Heart left ventricle (tissue), 16 donors: ENCODE measurements around the gene TRMT61A. TPM values are rescaled to one million over a fixed set of nuclear protein-coding genes. Genes with fewer than 3 reads are reported as not detected.
A peak's percentile ranks its signal among the peaks of the same experiment; 100 is the strongest.

Experiments
- ATAC-seq, 4 donors: fragments of 200-7000 bp; cut with Tn5 transposase; one replicate each; pipeline ENCODE4 v1.9.1; 2020 to 2022; ENCODE audit warnings: moderate library complexity in 4 of 4, mild to moderate bottlenecking in 3 of 4, moderate number of reproducible peaks in 1 of 4
- DNase-seq, 5 donors: peaks; one replicate each; pipeline ENCODE4 v3.0.0-alpha.2; 2020
- H3K27ac ChIP-seq, 12 donors: fragments of 200-600 bp; sonication (generic) in 4 of 12; one replicate each; pipeline versions ENCODE4 v1.5.0 to v1.8.0; 2016 to 2022; ENCODE audit warnings: mild to moderate bottlenecking in 2 of 12
- H3K27me3 ChIP-seq, 9 donors: fragments of 200-600 bp; sonication (generic) in 2 of 9; one replicate each; pipeline versions ENCODE4 v1.5.1 to v1.8.0; 2016 to 2022; ENCODE audit warnings: mild to moderate bottlenecking in 3 of 9
- H3K36me3 ChIP-seq, 9 donors: fragments of 200-600 bp; sonication (generic) in 2 of 9; one replicate each; pipeline versions ENCODE4 v1.5.0 to v1.8.0; 2018 to 2022; ENCODE audit warnings: mild to moderate bottlenecking in 2 of 9
- H3K4me1 ChIP-seq, 12 donors: fragments of 200-600 bp; sonication (generic) in 4 of 12; one replicate each; pipeline versions ENCODE4 v1.5.0 to v1.8.0; 2016 to 2022; ENCODE audit warnings: mild to moderate bottlenecking in 3 of 12
- H3K4me3 ChIP-seq, 12 donors: fragments of 200-600 bp; sonication (generic) in 4 of 12; one replicate each; pipeline versions ENCODE4 v1.5.0 to v1.8.0; 2017 to 2022; ENCODE audit warnings: mild to moderate bottlenecking in 9 of 12, moderate library complexity in 4 of 12
- H3K9me3 ChIP-seq, 12 donors: fragments of 200-600 bp; sonication (generic) in 4 of 12; one replicate each; pipeline versions ENCODE4 v1.5.0 to v1.8.0; 2016 to 2022; ENCODE audit warnings: mild to moderate bottlenecking in 1 of 12
- POLR2A ChIP-seq, 2 donors: fragments of 450-650 bp; IDR thresholded peaks; one replicate each; pipeline ENCODE4 v1.6.1; 2017; ENCODE audit warnings: antibody characterized with exemption in 2 of 2, mild to moderate bottlenecking in 2 of 2, moderate library complexity in 2 of 2
- WGBS, 4 donors: extraction: QIAGEN DNeasy Blood & Tissue Kit in 2 of 4; methylation state at CpG; one replicate each; pipeline versions ENCODE4 v1.1.5 to v1.1.7; 2013 to 2018; 5-methylcytosine and 5-hydroxymethylcytosine counted together
- intact Hi-C, 10 donors: fragments of 100-400 bp; cut with DNase I; formaldehyde crosslinking; loops; one replicate each; pipeline versions ENCODE4 v1.11.1 to v1.14.2; 2022
- polyA plus RNA-seq, 2 donors: library from polyadenylated mRNA; stranded (reverse); fragments of 200-250 nt; gene quantifications; one replicate each; pipeline ENCODE4 v1.2.3, GENCODE V29; 2013
- total RNA-seq, 9 donors: library from RNA; depleted of rRNA in 2 of 9; stranded (reverse); fragments of >200 nt in 2 of 9; fragmentation: NEBNext Ultra II Directional in 3 of 9; extraction: Animal tissue kit (Norgen Biotek cat#: 25700) in 3 of 9; gene quantifications; one replicate each; pipeline versions ENCODE4 v1.1.0 to v1.2.4, GENCODE V29; 2016 to 2023
- TF ChIP-seq, protein P1 (sequence below), 12 donors: fragments of 200-600 bp; sonication (generic) in 4 of 12; IDR thresholded peaks; one replicate each; pipeline versions ENCODE4 v1.5.0 to v1.8.0; 2018 to 2022; ENCODE audit warnings: antibody characterized with exemption in 12 of 12, mild to moderate bottlenecking in 5 of 12
- donor health status: ischemic (EF 13 %, LVEDD 7.1; RV severe dilation, severe dysfunction).
- donor health status: healthy with polysubstance abuse.
- donor health status: DM: no; HTN: yes; CAD: no.
- donor health status: DM: no; HTN: no; CAD: no.
- donor health status: ischemic (EF 25% LVEDD 6.9; RV normal size, moderate dysfunction).
- donor health status: ischemic (EF 25% LVEDD 5.7; RV mildly dilated, moderate dysfunction).
- donor health status: healthy.
- donor health status: DM: yes; HTN: yes; CAD: no.
- donor health status: ischemic (EF 35%, LVEDD 5.7; RV mildly dilated, moderate dysfunction).
- donor health status: nonischemic (EF 11% LVEDD 7.7; RV severe dilation, severe dysfunction).
- donor health status: DM: yes; HTN: yes; CAD: no.
- donor health status: PGD.
- donor health status: ischemic (EF 29% LVEDD 5.4; RV normal size, mild dysfunction).
- donor health status: nonischemic (EF 23%, LVEDD 6.1; RV moderate dilation, normal function).

The TRMT61A gene
- total and polyA plus RNA-seq, 11 donors = 3.2 to 15.9 (median 5.2) TPM

DNA sequence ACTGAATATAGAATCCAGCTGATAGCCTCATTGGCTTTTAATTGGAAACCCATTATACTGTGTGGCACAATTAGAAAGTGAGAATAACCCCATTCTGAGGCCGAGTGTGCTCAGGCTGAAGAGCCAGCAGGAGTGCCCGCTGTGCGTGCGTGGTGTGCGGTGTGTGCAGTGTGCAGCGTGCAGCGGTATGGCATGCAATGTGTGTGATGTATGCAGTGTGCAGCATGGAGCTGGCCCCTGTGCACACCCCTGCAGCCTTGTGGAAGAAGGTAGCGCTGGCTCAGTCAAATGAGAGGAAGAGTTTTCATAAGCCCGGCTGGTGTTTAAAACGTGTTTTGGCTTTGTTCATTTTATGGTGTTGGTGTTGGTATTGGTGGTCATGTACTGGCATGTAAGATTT lies 29.3 kb upstream of the TRMT61A start:
- no peak for ATAC-seq

DNA sequence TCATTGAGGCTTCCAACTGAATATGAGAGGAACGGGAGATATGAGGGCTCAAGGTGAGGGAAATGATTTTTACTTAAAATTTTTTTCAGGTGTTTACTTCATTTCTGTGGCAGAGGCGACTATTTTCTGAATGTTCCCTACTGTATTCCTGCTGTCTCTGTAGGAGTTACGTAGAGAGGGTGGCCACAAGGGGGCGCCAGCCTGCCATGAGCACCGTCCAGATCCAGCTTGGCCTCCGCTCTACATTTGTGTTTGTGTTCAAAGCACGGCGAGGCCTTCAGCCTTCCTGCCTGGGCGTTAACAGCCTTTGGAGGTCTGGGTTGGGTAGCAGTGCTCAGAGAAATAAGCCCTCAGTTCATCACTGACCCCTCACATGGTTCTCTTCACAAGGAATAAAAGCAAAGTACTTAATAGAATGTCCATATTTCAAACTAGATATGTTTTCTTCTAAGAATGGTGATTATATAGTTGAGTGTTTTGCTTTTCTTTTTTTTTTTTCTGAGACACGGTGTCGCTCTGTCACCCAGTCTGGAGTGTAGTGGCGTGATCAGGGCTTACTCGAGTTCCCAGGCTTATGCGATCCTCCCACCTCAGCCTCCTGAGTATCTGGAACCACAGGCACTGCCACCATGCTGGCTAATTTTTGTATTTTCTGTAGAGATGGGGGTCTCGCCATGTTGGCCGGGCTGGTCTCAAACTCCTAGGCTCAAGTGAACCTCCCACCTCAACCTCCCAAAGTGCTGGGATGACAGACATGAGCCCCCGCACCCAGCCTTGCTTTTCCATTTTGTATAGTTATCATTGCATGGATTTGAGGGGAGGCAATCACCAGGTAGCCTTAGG lies 28.6 kb upstream of the TRMT61A start:
- TF ChIP-seq, protein P1, sequence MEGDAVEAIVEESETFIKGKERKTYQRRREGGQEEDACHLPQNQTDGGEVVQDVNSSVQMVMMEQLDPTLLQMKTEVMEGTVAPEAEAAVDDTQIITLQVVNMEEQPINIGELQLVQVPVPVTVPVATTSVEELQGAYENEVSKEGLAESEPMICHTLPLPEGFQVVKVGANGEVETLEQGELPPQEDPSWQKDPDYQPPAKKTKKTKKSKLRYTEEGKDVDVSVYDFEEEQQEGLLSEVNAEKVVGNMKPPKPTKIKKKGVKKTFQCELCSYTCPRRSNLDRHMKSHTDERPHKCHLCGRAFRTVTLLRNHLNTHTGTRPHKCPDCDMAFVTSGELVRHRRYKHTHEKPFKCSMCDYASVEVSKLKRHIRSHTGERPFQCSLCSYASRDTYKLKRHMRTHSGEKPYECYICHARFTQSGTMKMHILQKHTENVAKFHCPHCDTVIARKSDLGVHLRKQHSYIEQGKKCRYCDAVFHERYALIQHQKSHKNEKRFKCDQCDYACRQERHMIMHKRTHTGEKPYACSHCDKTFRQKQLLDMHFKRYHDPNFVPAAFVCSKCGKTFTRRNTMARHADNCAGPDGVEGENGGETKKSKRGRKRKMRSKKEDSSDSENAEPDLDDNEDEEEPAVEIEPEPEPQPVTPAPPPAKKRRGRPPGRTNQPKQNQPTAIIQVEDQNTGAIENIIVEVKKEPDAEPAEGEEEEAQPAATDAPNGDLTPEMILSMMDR (IDR thresholded peaks at IDR 0.05) = peak in 11 of 12 donors; percentile 85 to 97 (median 94)
- no peak for TF ChIP-seq POLR2A (IDR thresholded peaks at IDR 0.05)
- peaks cover 0 to 24% (median 13%) of the 10 kb centered on the region in 12 donors for H3K4me1 ChIP-seq
- H3K4me3 ChIP-seq = no peak overlapping the region
- H3K36me3 ChIP-seq = peaks cover 2 to 100% (median 91%) of the 10 kb centered on the region in 9 donors
- peak; percentile 73 to 91 (median 86) for ATAC-seq
- H3K9me3 ChIP-seq = no peaks in the 10 kb centered on the region
- no peaks in the 10 kb centered on the region for H3K27me3 ChIP-seq
- DNase-seq = peak; percentile 86 to 94 (median 88)
- 42 to 48% (median 46%) methylated on average over 17 of the region's 17 CpGs for WGBS, 4 donors
- peak overlapping the region in 6 of 12 donors; percentile 31 to 52 (median 42) for H3K27ac ChIP-seq
- intact Hi-C loops = loop anchor here in 8 of 10 donors (1.0 to 5.0 kb wide), 3 partner anchors 46 to 47 kb away; no protein-coding TSS in a partner anchor

More for the DNA sequence above, 29.3 kb upstream of the TRMT61A start:
- Histone ChIP-seq H3K4me1 (peaks cover 0 to 30% (median 13%) of the 10 kb centered on the region in 12 donors), H3K36me3 (peaks cover 2 to 100% (median 91%) of the 10 kb centered on the region in 9 donors), H3K27me3 (no peaks in the 10 kb centered on the region), H3K4me3 (no peak overlapping the region), H3K9me3 (no peaks in the 10 kb centered on the region), H3K27ac (no peak overlapping the region)
- intact Hi-C loops = loop anchor here in 8 of 10 donors (1.0 to 10.0 kb wide), 4 partner anchors 47 to 105 kb away; no protein-coding TSS in a partner anchor
- TF ChIP-seq POLR2A (IDR thresholded peaks at IDR 0.05) = no peak
- TF ChIP-seq, protein P1 (IDR thresholded peaks at IDR 0.05) = no peak
- DNase-seq = no peak
- WGBS, 4 donors = 66 to 78% (median 77%) methylated on average over 10 of the region's 10 CpGs

DNA sequence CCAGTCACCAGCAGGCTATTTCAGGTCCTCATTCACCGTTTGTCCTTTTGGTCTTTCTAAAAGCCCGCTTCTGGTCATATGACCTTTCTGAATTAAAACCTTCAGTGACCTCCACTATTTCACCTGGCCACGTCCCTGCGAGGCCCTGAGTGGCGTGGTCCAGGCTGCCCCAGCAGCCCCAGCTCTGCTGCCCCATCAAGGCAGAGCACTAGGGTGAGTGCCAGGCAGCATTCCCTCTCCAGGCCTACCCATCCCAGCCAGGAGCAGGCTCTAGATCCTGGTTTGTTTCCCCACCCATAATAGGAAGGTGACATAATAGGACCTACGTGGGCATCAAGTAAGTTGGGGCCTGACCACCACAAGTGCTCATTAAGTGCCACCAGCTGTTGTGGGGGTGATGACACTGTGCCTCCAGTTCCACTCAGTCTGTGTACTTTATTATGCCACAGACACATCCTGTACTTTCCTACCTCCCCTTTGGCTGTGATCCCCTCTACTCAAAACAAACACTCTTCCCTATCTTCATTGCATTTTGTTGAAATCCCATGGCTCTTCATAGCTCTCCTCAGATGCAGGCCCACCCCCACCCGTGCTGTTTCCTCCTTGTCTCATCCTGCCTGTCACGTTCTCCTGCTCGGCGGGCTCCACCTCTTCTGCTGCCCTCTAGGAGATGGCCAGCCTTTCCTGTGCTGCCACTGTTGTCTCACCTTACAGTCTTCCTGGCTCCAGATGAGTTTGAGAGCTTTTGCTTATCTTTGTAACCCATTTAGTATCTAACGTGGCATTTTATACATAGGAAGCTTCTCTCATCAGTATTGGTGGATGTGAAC lies 27.7 kb upstream of the TRMT61A start:
- intact Hi-C loops = loop anchor here in 6 of 10 donors (2.0 to 5.0 kb wide), 2 partner anchors 46 kb away; no protein-coding TSS in a partner anchor
- Histone ChIP-seq H3K27me3 (no peaks in the 10 kb centered on the region), H3K4me3 (no peak overlapping the region), H3K36me3 (peaks cover 2 to 100% (median 91%) of the 10 kb centered on the region in 9 donors), H3K9me3 (no peaks in the 10 kb centered on the region), H3K4me1 (peaks cover 0 to 16% (median 10%) of the 10 kb centered on the region in 12 donors), H3K27ac (peak overlapping the region in 3 of 12 donors; percentile 26 to 52 (median 31))
- ATAC-seq = peak in 3 of 4 donors; percentile 16 to 44 (median 16)
- peak in 1 of 5 donors; percentile 19 for DNase-seq
- 63 to 71% (median 69%) methylated on average over 11 of the region's 11 CpGs for WGBS, 4 donors
- no peak for TF ChIP-seq POLR2A (IDR thresholded peaks at IDR 0.05)
- TF ChIP-seq, protein P1 (IDR thresholded peaks at IDR 0.05) = no peak
